Stimulated activated naive CD8-positive, alpha-beta T cell treated with anti-CD3 and anti-CD28 coated beads, Interleukin-15, Interleukin-2, amounts not matched to agents 100 U/mL and 50 U/mL, for 24 hours (primary cell): ENCODE results near the gene ELOVL1.

ENCODE experiments used
- ATAC-seq: fragments of 150-1000 bp; cut with Tn5 transposase; one replicate; pipeline ENCODE4 v1.10.0; 2021
- DNase-seq: peaks from one replicate; pipeline ENCODE4 v3.0.0; 2021

Gene ELOVL1

GRCh38 chr1:43327549-43328292, 40.1 kb downstream of the ELOVL1 start:
- ATAC-seq (no peak), DNase-seq (no peak)

- DNase-seq (no peak), ATAC-seq (no peak)
Measured at GRCh38 chr1:43325381-43325780, 42.4 kb downstream of the ELOVL1 start.

- no peak for ATAC-seq
- no peak for DNase-seq
Measured at GRCh38 chr1:43324810-43325209, 43.0 kb downstream of the ELOVL1 start.

- no peak for ATAC-seq
- DNase-seq, result no peak
Measured at GRCh38 chr1:43322506-43322905, 45.3 kb downstream of the ELOVL1 start.

- DNase-seq, result no peak
- ATAC-seq, result no peak
Measured at GRCh38 chr1:43321331-43321891, 46.4 kb downstream of the ELOVL1 start.

- DNase-seq (no peak), ATAC-seq (no peak)
Measured at GRCh38 chr1:43319766-43320165, 48.0 kb downstream of the ELOVL1 start.

DNA sequence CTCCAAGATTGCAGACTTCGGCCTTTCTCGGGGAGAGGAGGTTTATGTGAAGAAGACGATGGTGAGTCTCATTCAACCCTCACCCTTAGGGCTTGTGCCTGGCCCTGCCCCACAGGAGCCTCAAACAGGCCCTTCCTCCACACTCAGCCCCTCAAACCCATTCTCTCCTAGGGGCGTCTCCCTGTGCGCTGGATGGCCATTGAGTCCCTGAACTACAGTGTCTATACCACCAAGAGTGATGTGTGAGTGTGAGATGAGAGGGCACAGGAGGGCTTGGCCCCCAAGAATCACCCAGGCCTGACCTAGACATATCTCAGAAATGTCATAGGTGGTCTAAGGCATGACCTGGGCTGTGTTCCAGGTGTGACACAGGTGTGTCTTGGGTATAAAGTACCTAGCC, 48.5 kb downstream of the ELOVL1 start:
- ATAC-seq, result no peak

GRCh38 chr1:43318831-43319230, 49.0 kb downstream of the ELOVL1 start:
- ATAC-seq, result no peak

More for the DNA sequence above, 48.5 kb downstream of the ELOVL1 start:
- no peak for DNase-seq

DNA sequence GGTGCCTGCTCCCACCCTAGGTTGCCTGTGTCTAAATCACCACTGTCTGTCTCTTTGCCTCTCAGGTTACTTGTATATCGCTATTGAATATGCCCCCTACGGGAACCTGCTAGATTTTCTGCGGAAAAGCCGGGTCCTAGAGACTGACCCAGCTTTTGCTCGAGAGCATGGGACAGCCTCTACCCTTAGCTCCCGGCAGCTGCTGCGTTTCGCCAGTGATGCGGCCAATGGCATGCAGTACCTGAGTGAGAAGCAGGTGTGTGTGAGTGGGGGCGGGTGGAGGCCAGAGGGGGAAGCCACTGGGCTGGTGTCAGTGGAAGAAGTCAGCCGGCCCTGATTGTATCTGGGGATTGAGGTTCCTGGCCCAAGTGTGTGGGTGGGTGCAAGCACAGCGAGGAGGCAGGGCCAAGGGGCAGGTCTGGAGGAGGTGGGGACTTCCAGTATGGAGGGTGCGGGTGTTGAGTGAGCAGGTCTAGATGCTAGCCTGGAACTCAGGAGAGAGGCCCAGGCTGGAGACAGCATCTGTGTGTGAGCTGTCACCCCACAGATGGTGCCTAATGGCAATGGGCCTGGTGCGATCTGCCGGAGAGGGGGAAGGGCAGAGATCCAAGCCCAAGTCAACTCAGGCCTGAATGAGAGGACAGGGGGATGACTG, 49.9 kb downstream of the ELOVL1 start:
- ATAC-seq, result peak; percentile 37
- DNase-seq, result no peak

More at GRCh38 chr1:43318831-43319230, 49.0 kb downstream of the ELOVL1 start:
- no peak for DNase-seq

DNA sequence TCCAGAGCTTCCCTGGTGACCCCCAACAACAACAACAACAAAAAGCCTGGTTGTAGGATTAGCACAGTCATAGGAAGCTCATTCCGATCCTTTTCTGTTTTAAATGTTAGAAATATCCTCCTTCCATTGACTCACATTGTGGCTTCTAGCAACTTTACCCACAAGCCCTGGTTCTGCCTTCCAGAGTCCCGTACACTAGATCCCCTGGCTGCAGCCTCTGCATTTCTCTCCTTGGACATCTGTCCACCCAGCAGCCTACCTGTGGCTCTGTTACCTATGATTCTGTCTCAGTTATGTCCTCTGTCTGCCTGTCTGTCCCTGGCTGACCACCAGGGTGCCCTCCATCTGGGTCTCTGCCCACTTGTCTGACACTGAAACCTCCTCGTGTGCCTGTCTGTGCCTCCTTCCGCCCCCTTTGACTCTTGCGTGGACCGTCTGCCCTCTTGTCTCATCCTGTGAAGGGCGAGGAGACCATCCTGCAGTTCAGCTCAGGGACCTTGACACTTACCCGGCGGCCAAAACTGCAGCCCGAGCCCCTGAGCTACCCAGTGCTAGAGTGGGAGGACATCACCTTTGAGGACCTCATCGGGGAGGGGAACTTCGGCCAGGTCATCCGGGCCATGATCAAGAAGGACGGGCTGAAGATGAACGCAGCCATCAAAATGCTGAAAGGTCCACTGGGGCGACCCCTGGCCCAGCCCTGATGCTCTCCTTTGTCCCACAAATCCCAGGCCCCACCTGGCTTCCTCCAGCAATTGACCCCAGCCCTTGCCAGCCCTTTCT, 50.9 kb downstream of the ELOVL1 start:
- no peak for DNase-seq
- ATAC-seq, result no peak

- DNase-seq (no peak), ATAC-seq (no peak)
Measured at GRCh38 chr1:43315963-43316737, 51.7 kb downstream of the ELOVL1 start.

- ATAC-seq (no peak), DNase-seq (no peak)
Measured at GRCh38 chr1:43315481-43315880, 52.3 kb downstream of the ELOVL1 start.

DNA sequence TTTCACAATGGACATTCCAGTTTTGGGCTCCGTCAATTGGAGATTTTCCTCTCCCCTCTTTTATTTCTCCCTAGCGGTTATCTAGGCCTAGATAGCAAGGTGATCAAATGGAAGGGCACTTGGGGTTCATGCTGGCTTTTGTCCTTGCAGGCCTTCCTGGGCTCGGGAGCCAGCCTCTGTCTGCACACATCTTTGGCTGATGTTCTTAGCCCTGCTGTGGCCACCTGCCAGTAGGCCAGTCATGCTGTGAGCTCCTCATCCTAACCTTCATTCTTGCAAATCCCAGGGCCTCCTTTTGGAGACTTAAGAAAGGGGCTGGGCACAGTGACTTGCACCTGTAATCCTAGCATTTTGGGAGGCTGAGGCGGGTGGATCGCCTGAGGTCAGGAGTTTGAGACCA, 53.6 kb downstream of the ELOVL1 start:
- ATAC-seq (no peak), DNase-seq (no peak)

GRCh38 chr1:43313771-43314170, 54.0 kb downstream of the ELOVL1 start:
- ATAC-seq (no peak), DNase-seq (no peak)
